ENCODE measurements around the gene RTL5.

Gene RTL5

GRCh38 chrX:72129661-72130060 lies 2.1 kb downstream of the RTL5 start:
- H3K27me3 ChIP-seq (ENCODE audit: insufficient read depth, poor library complexity, severe bottlenecking) = peaks cover 7% of the 10 kb centered on the region
- no peak for DNase-seq (ENCODE audit: low read depth in 1 of 2, low spot score in 1 of 2)
- no peak overlapping the region for H3K4me3 ChIP-seq (replicated peaks; ENCODE audit: insufficient read depth, low read length)
- TF ChIP-seq POLR2AphosphoS5 (IDR thresholded peaks at IDR 0.05; ENCODE audit: low read depth) (no peak), CTCF (IDR thresholded peaks at IDR 0.05; ENCODE audit: insufficient read depth, low read length) (no peak), SPI1 (IDR thresholded peaks at IDR 0.05; ENCODE audit: borderline replicate concordance, low read depth) (no peak), REST (IDR thresholded peaks at IDR 0.05; ENCODE audit: insufficient replicate concordance, low read depth) (no peak), GABPA (IDR thresholded peaks at IDR 0.05; ENCODE audit: low read depth) (no peak)
- H3K27ac ChIP-seq (replicated peaks) = no peak overlapping the region

GRCh38 chrX:72128881-72129280 lies 2.8 kb downstream of the RTL5 start:
- H3K27me3 ChIP-seq (ENCODE audit: insufficient read depth, poor library complexity, severe bottlenecking) = peaks cover 7% of the 10 kb centered on the region
- H3K27ac ChIP-seq (replicated peaks) = no peak overlapping the region
- TF ChIP-seq GABPA (IDR thresholded peaks at IDR 0.05; ENCODE audit: low read depth) = no peak
- TF ChIP-seq CTCF (IDR thresholded peaks at IDR 0.05; ENCODE audit: insufficient read depth, low read length) = no peak
- no peak for TF ChIP-seq REST (IDR thresholded peaks at IDR 0.05; ENCODE audit: insufficient replicate concordance, low read depth)
- TF ChIP-seq SPI1 (IDR thresholded peaks at IDR 0.05; ENCODE audit: borderline replicate concordance, low read depth) = no peak
- TF ChIP-seq POLR2AphosphoS5 (IDR thresholded peaks at IDR 0.05; ENCODE audit: low read depth) = no peak
- no peak for DNase-seq (ENCODE audit: low read depth in 1 of 2, low spot score in 1 of 2)
- no peak overlapping the region for H3K4me3 ChIP-seq (replicated peaks; ENCODE audit: insufficient read depth, low read length)

- Histone ChIP-seq H3K27ac (replicated peaks) (no peak overlapping the region), H3K27me3 (ENCODE audit: insufficient read depth, poor library complexity, severe bottlenecking) (peaks cover 7% of the 10 kb centered on the region), H3K4me3 (replicated peaks; ENCODE audit: insufficient read depth, low read length) (no peak overlapping the region)
- TF ChIP-seq GABPA (IDR thresholded peaks at IDR 0.05; ENCODE audit: low read depth) (no peak), SPI1 (IDR thresholded peaks at IDR 0.05; ENCODE audit: borderline replicate concordance, low read depth) (no peak), REST (IDR thresholded peaks at IDR 0.05; ENCODE audit: insufficient replicate concordance, low read depth) (no peak), CTCF (IDR thresholded peaks at IDR 0.05; ENCODE audit: insufficient read depth, low read length) (no peak), POLR2AphosphoS5 (IDR thresholded peaks at IDR 0.05; ENCODE audit: low read depth) (no peak)
- DNase-seq (ENCODE audit: low read depth in 1 of 2, low spot score in 1 of 2) = no peak
Measured at GRCh38 chrX:72128183-72128834, 3.4 kb downstream of the RTL5 start.

Measured in HL-60 (cell line).